HepG2 (cell line): ENCODE data around the gene THSD1. TPM values are rescaled to one million over a fixed set of nuclear protein-coding genes. Genes with fewer than 3 reads are reported as not detected.

Experiments
- ATAC-seq: fragments of 200-7000 bp; cut with Tn5 transposase; 3 replicates; pipeline ENCODE4 v1.9.1; 2020; ENCODE audit warnings: mild to moderate bottlenecking, moderate library complexity
- BruUV-seq: library from RNA; stranded (reverse); fragments of 400-500 nt; replicated peaks from 2 replicates; lab custom pipeline; 2021; lab: Mats Ljungman, UMichigan
- CTCF ChIA-PET: fragments of 300-600 bp; formaldehyde crosslinking; extraction: SDS; loops from one replicate; lab custom pipeline; 2021; ENCODE audit warnings: low total read pairs, inconsistent platforms, low intra/inter-chr PET ratio; lab: Yijun Ruan, JAX
- POLR2A ChIA-PET: fragments of 350-600 bp; sonication (Branson Sonifier 250); formaldehyde crosslinking; loops from one replicate; lab custom pipeline; 2020; ENCODE audit warnings: antibody characterized with exemption, inconsistent platforms; lab: Yijun Ruan, JAX
- DNase-seq: peaks from one replicate; pipeline ENCODE4 v3.0.0-alpha.2; 2015; ENCODE audit warnings: low spot score
- FAIRE-seq: peaks from 3 replicates; lab custom pipeline; 2011; peaks lifted over from hg19 to GRCh38; lab: Jason Lieb, UNC
- H2AFZ ChIP-seq: one replicate; pipeline ENCODE4 v1.6.1; 2011; ENCODE audit warnings: low read length, inconsistent platforms
- H3K27ac ChIP-seq: fragments of 300-600 bp; 3 replicates; pipeline ENCODE4 v1.8.0; 2011; ENCODE audit warnings: mixed run types, mild to moderate bottlenecking, mixed read lengths, low read length, inconsistent platforms; ENCODE audit not compliant: insufficient read depth; ENCODE audit errors: extremely low read length
- H3K27me3 ChIP-seq, 2 experiments: fragments of 200-600 bp in 1 of 2; 2 replicates in 1 of 2; 3 replicates in 1 of 2; pipeline versions ENCODE4 v1.6.0 to v1.8.0; 2011; ENCODE audit warnings: low read length in 2 of 2, mild to moderate bottlenecking in 2 of 2, moderate library complexity in 2 of 2, inconsistent platforms in 1 of 2; ENCODE audit not compliant: insufficient read depth in 2 of 2, control insufficient read depth in 1 of 2
- H3K36me3 ChIP-seq, 2 experiments: fragments of 200-600 bp in 1 of 2; replicated peaks in 1 of 2; 2 replicates in 1 of 2; 3 replicates in 1 of 2; pipeline versions ENCODE4 v1.5.1 to v1.8.0; 2011; ENCODE audit warnings: low read length in 2 of 2, inconsistent platforms in 1 of 2; ENCODE audit not compliant: insufficient read depth in 2 of 2, control insufficient read depth in 1 of 2
- H3K4me1 ChIP-seq: 2 replicates; pipeline ENCODE4 v1.5.1; 2012; ENCODE audit warnings: low read length, inconsistent platforms; ENCODE audit not compliant: insufficient read depth
- H3K4me2 ChIP-seq: 2 replicates; pipeline ENCODE4 v1.6.0; 2011; ENCODE audit warnings: low read depth, low read length, inconsistent platforms
- H3K4me3 ChIP-seq, 3 experiments: fragments of 200-600 bp in 1 of 3; sonication (generic), shearing (Covaris generic) in 1 of 3; replicated peaks in 1 of 3; 2 replicates each; pipeline ENCODE4 v1.5.1; 2011 to 2016; ENCODE audit warnings: low read length in 3 of 3, inconsistent platforms in 2 of 3, low read depth in 2 of 3, mild to moderate bottlenecking in 2 of 3, control low read depth in 1 of 3, mixed read lengths in 1 of 3; ENCODE audit not compliant: insufficient read depth in 1 of 3
- H3K79me2 ChIP-seq: one replicate; pipeline ENCODE4 v1.6.1; 2011; ENCODE audit warnings: low read length, inconsistent platforms; ENCODE audit not compliant: insufficient read depth
- H3K9ac ChIP-seq: 2 replicates; pipeline ENCODE4 v1.6.0; 2011; ENCODE audit warnings: mild to moderate bottlenecking, low read depth, low read length, inconsistent platforms; ENCODE audit not compliant: insufficient read depth
- H3K9me3 ChIP-seq: 2 replicates; pipeline ENCODE4 v1.5.1; 2012; ENCODE audit warnings: mild to moderate bottlenecking, low read length
- H4K20me1 ChIP-seq: 2 replicates; pipeline ENCODE4 v1.6.0; 2011; ENCODE audit warnings: inconsistent platforms, mild to moderate bottlenecking, low read length, moderate library complexity; ENCODE audit not compliant: insufficient read depth
- ATF5 ChIP-seq: sonication (generic); formaldehyde crosslinking; IDR thresholded peaks from 2 replicates; pipeline ENCODE4 v1.4.0; 2020; ENCODE audit warnings: mild to moderate bottlenecking, low read depth, missing genetic modification reagents
- CEBPB ChIP-seq: IDR thresholded peaks from 2 replicates; pipeline ENCODE4 v1.6.1; 2011; ENCODE audit warnings: low read depth, low read length, improper control_type of control experiment, borderline replicate concordance
- DPF2 ChIP-seq: sonication (generic); formaldehyde crosslinking; IDR thresholded peaks from 2 replicates; pipeline ENCODE4 v1.4.0; 2020; ENCODE audit warnings: mild to moderate bottlenecking, low read depth, missing genetic modification reagents, borderline replicate concordance
- IRF9 ChIP-seq: sonication (generic); formaldehyde crosslinking; IDR thresholded peaks from 2 replicates; pipeline ENCODE4 v1.8.0; 2022; ENCODE audit warnings: missing genetic modification reagents, mild to moderate bottlenecking, borderline replicate concordance
- KLF13 ChIP-seq: sonication (generic); formaldehyde crosslinking; IDR thresholded peaks from 2 replicates; pipeline ENCODE4 v1.4.0; 2020; ENCODE audit warnings: mild to moderate bottlenecking, missing genetic modification reagents
- PHF21A ChIP-seq: sonication (generic); formaldehyde crosslinking; IDR thresholded peaks from 2 replicates; pipeline ENCODE4 v1.5.0; 2020; ENCODE audit warnings: mild to moderate bottlenecking, missing genetic modification reagents
- PRMT3 ChIP-seq: sonication (generic); formaldehyde crosslinking; IDR thresholded peaks from 2 replicates; pipeline ENCODE4 v1.8.1; 2022; ENCODE audit warnings: low read depth, mild to moderate bottlenecking, moderate library complexity, missing genetic modification reagents, borderline replicate concordance
- RFXANK ChIP-seq: IDR thresholded peaks from 2 replicates; pipeline ENCODE4 v1.6.1; 2016
- SP1 ChIP-seq, 2 experiments: fragments of 450-650 bp in 1 of 2; sonication (generic) in 1 of 2; formaldehyde crosslinking in 1 of 2; IDR thresholded peaks; 2 replicates each; pipeline versions ENCODE4 v1.4.0 to v1.6.1; 2016 to 2020; ENCODE audit warnings: missing genetic modification reagents in 1 of 2
- ZNF3 ChIP-seq: IDR thresholded peaks from 2 replicates; pipeline ENCODE4 v1.7.0; 2017; ENCODE audit warnings: inconsistent platforms
- ZNF687 ChIP-seq: sonication (generic); formaldehyde crosslinking; IDR thresholded peaks from 2 replicates; pipeline ENCODE4 v1.5.1; 2020; ENCODE audit warnings: mild to moderate bottlenecking, missing genetic modification reagents, moderate library complexity
- ZNF710 ChIP-seq: sonication (generic); formaldehyde crosslinking; IDR thresholded peaks from 2 replicates; pipeline ENCODE4 v1.5.0; 2020; ENCODE audit warnings: mild to moderate bottlenecking, missing genetic modification reagents, borderline replicate concordance
- WGBS: methylation state at CpG from one replicate; pipeline ENCODE4 v1.1.6; 2017; ENCODE audit warnings: low lambda C conversion rate; 5-methylcytosine and 5-hydroxymethylcytosine counted together
- in situ Hi-C: cut with HindIII; loops from 2 replicates; pipeline ENCODE4 v1.10.0; 2017; ENCODE audit warnings: low pct_unique_long_range_greater_than_20kb; ENCODE audit not compliant: extremely low pct_ligation_motif_present
- intact Hi-C: fragments of 100-400 bp; cut with micrococcal nuclease; formaldehyde crosslinking; loops from one replicate; pipeline ENCODE4 v1.10.0; 2022; ENCODE audit not compliant: unreplicated experiment
- polyA plus RNA-seq, 8 experiments: library from polyadenylated mRNA; depleted of rRNA in 3 of 8; stranded (reverse) in 7 of 8; unstranded in 1 of 8; fragments of >200 nt; fragmentation: Illumina TruSeq in 4 of 8; extraction: Trizol in 4 of 8; gene quantifications; 2 replicates each; pipeline versions ENCODE4 v1.2.1 to v1.2.3, GENCODE V29; 2011 to 2016; ENCODE audit warnings: low read depth in 4 of 8, missing spikeins in 1 of 8, mixed read lengths in 1 of 8; ENCODE audit not compliant: insufficient read depth in 1 of 8
- total RNA-seq, 5 experiments: library from RNA; depleted of rRNA; stranded (reverse); fragments of >200 nt; fragmentation: Illumina TruSeq; extraction: Trizol; gene quantifications; 2 replicates each; pipeline ENCODE4 v1.2.3, GENCODE V29; 2016; ENCODE audit warnings: low read depth in 1 of 5

Gene THSD1
- total and polyA plus RNA-seq, 2 of the 13 experiments (the other 11 are each of a cell fraction or from before 2014, with no cell fraction given): 0.11 to 0.15 TPM

- ChIA-PET CTCF (no interaction called here), POLR2A (no interaction called here)
- Histone ChIP-seq H3K9me3 (no peaks in the 10 kb centered on the region), H3K4me3 (no peak overlapping the region), H4K20me1 (peaks cover 9% of the 10 kb centered on the region; the same call in 1 of the 2 replicates), H3K4me2 (peak overlapping the region; percentile 85), H2AFZ (no peak overlapping the region), H3K27me3 (no peaks in the 10 kb centered on the region; a peak in 1 of 5 replicates), H3K4me1 (peaks cover 27% of the 10 kb centered on the region), H3K27ac (no peak overlapping the region), H3K79me2 (peaks cover 36% of the 10 kb centered on the region), H3K36me3 (peaks cover 0 to 2% of the 10 kb centered on the region in 2 experiments; a peak in 2 of 5 replicates), H3K9ac (no peak overlapping the region; the same call in 1 of the 2 replicates)
- ATAC-seq (no peak), DNase-seq (no peak), FAIRE-seq (no peak)
- BruUV-seq: no TSS peak
- intact Hi-C loops (loop anchor here (2.0 kb wide), 1 partner anchor 19 kb away; no protein-coding TSS in a partner anchor), in situ Hi-C loops (no loop called here)
- 94% methylated on average over 3 of the region's 5 CpGs for WGBS
- no peak for TF ChIP-seq IRF9 (CRISPR knock-in tag)
- no peak for TF ChIP-seq PHF21A (CRISPR knock-in tag)
- TF ChIP-seq CEBPB: no peak
- TF ChIP-seq KLF13 (CRISPR knock-in tag): no peak
- no peak for TF ChIP-seq RFXANK (CRISPR knock-in tag)
- no peak for TF ChIP-seq PRMT3
- TF ChIP-seq ATF5 (CRISPR knock-in tag): no peak
- TF ChIP-seq ZNF687 (CRISPR knock-in tag): no peak
- no peak for TF ChIP-seq SP1 (IDR thresholded peaks at IDR 0.05)
- TF ChIP-seq SP1 (CRISPR knock-in tag; IDR thresholded peaks at IDR 0.05): no peak
- no peak for TF ChIP-seq ZNF710 (CRISPR knock-in tag)
- no peak for TF ChIP-seq ZNF3
- no peak for TF ChIP-seq DPF2 (CRISPR knock-in tag)
Measured at GRCh38 chr13:52447815-52448552, 42.0 kb upstream of the THSD1 start.
